ENCODE results near the gene PRAMEF11. TPM values are rescaled to one million over a fixed set of nuclear protein-coding genes. Genes with fewer than 3 reads are reported as not detected.
"Not testable (repeated sequence)": the region's sequence is repeated elsewhere in the genome, so short reads cannot be mapped to it uniquely, and the experiment has no call there.

The PRAMEF11 gene
- total RNA-seq, 2 experiments from 2014 or later = not detected

DNA sequence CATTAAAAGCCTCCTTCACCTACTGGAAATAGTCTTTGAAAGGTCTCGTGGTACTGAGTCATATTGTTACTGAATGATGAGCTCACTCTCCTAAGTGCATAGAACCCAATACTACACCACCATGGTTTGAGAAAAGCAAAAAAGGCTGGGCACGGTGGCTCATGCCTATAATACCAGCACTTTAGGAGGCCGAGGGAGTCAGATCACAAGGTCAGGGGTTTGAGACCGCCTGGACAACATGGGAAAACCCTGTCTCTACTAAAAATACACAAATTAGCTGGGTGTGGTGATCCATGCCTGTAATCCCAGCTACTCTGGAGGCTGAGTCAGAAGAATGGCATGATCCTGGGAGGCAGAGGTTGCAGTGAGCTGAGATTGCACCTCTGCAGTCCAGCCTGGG, 20.6 kb upstream of the PRAMEF11 start:
- Histone ChIP-seq H4K20me1 (ENCODE audit: insufficient read depth, low read length) (no peaks in the 10 kb centered on the region), H3K9me3 (ENCODE audit: low read length) (no peaks in the 10 kb centered on the region), H3K36me3 (ENCODE audit: insufficient read depth, low read length) (no peaks in the 10 kb centered on the region), H2AFZ (ENCODE audit: low read length) (no peak overlapping the region), H3K9me2 (ENCODE audit: insufficient read depth, low read length) (no peaks in the 10 kb centered on the region), H3K4me3 (ENCODE audit: low read depth, low read length, poor library complexity, severe bottlenecking) (no peak overlapping the region), H3K4me1 (ENCODE audit: insufficient read depth, low read length, poor library complexity, severe bottlenecking) (no peaks in the 10 kb centered on the region), H3K4me2 (ENCODE audit: low read length) (no peak overlapping the region), H3K79me2 (ENCODE audit: insufficient read depth, low read depth, low read length) (no peaks in the 10 kb centered on the region), H3K27ac (ENCODE audit: low read depth, low read length, poor library complexity, severe bottlenecking) (no peak overlapping the region)
- DNase-seq (ENCODE audit: low spot score) = no peak
- no TSS peak for BruUV-seq (replicated peaks)
- no peak for TF ChIP-seq EZH2phosphoT487 (IDR thresholded peaks at IDR 0.05; ENCODE audit: borderline replicate concordance, low read depth, low read length)
- TF ChIP-seq, protein P1, sequence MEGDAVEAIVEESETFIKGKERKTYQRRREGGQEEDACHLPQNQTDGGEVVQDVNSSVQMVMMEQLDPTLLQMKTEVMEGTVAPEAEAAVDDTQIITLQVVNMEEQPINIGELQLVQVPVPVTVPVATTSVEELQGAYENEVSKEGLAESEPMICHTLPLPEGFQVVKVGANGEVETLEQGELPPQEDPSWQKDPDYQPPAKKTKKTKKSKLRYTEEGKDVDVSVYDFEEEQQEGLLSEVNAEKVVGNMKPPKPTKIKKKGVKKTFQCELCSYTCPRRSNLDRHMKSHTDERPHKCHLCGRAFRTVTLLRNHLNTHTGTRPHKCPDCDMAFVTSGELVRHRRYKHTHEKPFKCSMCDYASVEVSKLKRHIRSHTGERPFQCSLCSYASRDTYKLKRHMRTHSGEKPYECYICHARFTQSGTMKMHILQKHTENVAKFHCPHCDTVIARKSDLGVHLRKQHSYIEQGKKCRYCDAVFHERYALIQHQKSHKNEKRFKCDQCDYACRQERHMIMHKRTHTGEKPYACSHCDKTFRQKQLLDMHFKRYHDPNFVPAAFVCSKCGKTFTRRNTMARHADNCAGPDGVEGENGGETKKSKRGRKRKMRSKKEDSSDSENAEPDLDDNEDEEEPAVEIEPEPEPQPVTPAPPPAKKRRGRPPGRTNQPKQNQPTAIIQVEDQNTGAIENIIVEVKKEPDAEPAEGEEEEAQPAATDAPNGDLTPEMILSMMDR (conservative IDR thresholded peaks at IDR 0.05; ENCODE audit: low read length) = no peak
- ChIA-PET POLR2A (no interaction called here), CTCF (ENCODE audit: unreplicated experiment) (no interaction called here)
- intact Hi-C loops (cut with micrococcal nuclease; ENCODE audit: unreplicated experiment) = no loop called here

DNA sequence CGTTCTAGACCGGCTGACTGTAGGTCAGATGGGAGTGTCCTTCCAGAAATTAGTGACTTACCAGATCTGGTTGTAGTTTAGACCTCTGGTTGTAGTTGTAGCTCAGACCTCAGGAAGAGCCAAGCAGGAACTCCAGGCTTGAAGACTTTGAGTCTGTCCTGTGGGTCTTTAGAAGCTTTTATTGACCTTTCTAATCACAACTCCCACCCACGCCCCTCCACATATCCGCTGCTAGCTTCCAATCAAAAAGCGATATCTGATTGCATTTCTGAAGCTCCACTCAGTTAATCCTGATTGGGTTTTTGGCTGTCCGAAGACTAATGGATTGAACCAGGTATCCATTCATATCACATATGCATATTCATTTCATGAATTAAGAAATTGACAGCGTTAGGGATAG, 17.4 kb upstream of the PRAMEF11 start, which contains the start of gene HNRNPCL1:
Gene HNRNPCL1, minus strand, starts transcription at position 101 of the 400 bp plus-strand sequence. CDS start 431 bp downstream, outside the sequence.
- not testable (repeated sequence) for H3K9me3 ChIP-seq (ENCODE audit: low read length); H3K27ac ChIP-seq (ENCODE audit: low read depth, low read length, poor library complexity, severe bottlenecking)

DNA sequence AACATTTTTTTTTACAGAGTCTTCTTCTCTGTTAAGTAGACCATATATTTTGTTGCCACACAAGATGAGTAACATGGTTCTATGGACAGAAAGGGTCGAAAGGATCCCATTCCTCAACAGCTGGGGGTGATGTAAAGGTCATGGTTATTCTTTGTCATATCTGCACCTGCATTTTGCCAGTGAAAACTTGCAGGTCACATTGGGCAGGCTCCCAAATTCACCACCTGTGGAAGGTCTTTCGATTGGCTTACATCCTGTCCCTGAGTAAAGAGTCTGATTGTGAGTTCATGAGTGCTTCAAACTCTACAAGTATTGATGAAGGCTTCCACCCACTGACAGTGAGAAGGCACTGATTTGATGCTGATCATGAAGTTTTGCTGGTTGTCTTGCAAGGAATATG, 2.0 kb upstream of the PRAMEF11 start:
- H3K4me2 ChIP-seq (ENCODE audit: low read length); H3K4me3 ChIP-seq (ENCODE audit: low read depth, low read length, poor library complexity, severe bottlenecking); H3K27ac ChIP-seq (ENCODE audit: low read depth, low read length, poor library complexity, severe bottlenecking); DNase-seq (ENCODE audit: low spot score); H2AFZ ChIP-seq (ENCODE audit: low read length); H3K9me3 ChIP-seq (ENCODE audit: low read length); BruUV-seq (replicated peaks); intact Hi-C loops (cut with micrococcal nuclease; ENCODE audit: unreplicated experiment); H3K79me2 ChIP-seq (ENCODE audit: insufficient read depth, low read depth, low read length); CTCF ChIA-PET (ENCODE audit: unreplicated experiment); H3K4me1 ChIP-seq (ENCODE audit: insufficient read depth, low read length, poor library complexity, severe bottlenecking); H4K20me1 ChIP-seq (ENCODE audit: insufficient read depth, low read length); POLR2A ChIA-PET; H3K36me3 ChIP-seq (ENCODE audit: insufficient read depth, low read length); H3K9me2 ChIP-seq (ENCODE audit: insufficient read depth, low read length): not testable (repeated sequence)

More for the DNA sequence above, 17.4 kb upstream of the PRAMEF11 start, which contains the start of gene HNRNPCL1:
- H3K4me2 ChIP-seq (ENCODE audit: low read length); intact Hi-C loops (cut with micrococcal nuclease; ENCODE audit: unreplicated experiment); H2AFZ ChIP-seq (ENCODE audit: low read length); CTCF ChIA-PET (ENCODE audit: unreplicated experiment); H3K4me1 ChIP-seq (ENCODE audit: insufficient read depth, low read length, poor library complexity, severe bottlenecking); BruUV-seq (replicated peaks); H3K4me3 ChIP-seq (ENCODE audit: low read depth, low read length, poor library complexity, severe bottlenecking); H4K20me1 ChIP-seq (ENCODE audit: insufficient read depth, low read length); DNase-seq (ENCODE audit: low spot score); POLR2A ChIA-PET; H3K79me2 ChIP-seq (ENCODE audit: insufficient read depth, low read depth, low read length); H3K36me3 ChIP-seq (ENCODE audit: insufficient read depth, low read length); H3K9me2 ChIP-seq (ENCODE audit: insufficient read depth, low read length): not testable (repeated sequence)

DNA sequence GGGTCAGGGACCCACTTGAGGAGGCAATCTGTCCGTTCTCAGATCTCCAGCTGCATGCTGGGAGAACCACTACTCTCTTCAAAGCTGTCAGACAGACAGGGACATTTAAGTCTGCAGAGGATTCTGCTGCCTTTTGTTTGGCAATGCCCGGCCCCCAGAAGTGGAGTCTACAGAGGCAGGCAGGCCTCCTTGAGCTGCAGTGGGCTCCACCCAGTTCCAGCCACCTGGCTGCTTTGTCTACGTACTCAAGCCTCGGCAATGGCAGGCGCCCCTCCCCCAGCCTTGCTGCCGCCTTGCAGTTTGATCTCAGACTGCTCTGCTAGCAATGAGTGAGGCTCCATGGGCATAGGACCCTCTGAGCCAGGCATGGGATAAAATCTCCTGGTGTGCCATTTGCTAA, 12.1 kb downstream of the PRAMEF11 start:
- BruUV-seq (replicated peaks); H3K4me3 ChIP-seq (ENCODE audit: low read depth, low read length, poor library complexity, severe bottlenecking); H3K4me1 ChIP-seq (ENCODE audit: insufficient read depth, low read length, poor library complexity, severe bottlenecking); CTCF ChIA-PET (ENCODE audit: unreplicated experiment); H4K20me1 ChIP-seq (ENCODE audit: insufficient read depth, low read length); H3K79me2 ChIP-seq (ENCODE audit: insufficient read depth, low read depth, low read length); H3K27ac ChIP-seq (ENCODE audit: low read depth, low read length, poor library complexity, severe bottlenecking); DNase-seq (ENCODE audit: low spot score); H3K36me3 ChIP-seq (ENCODE audit: insufficient read depth, low read length); H3K9me2 ChIP-seq (ENCODE audit: insufficient read depth, low read length); intact Hi-C loops (cut with micrococcal nuclease; ENCODE audit: unreplicated experiment); H3K9me3 ChIP-seq (ENCODE audit: low read length); H2AFZ ChIP-seq (ENCODE audit: low read length); POLR2A ChIA-PET; H3K4me2 ChIP-seq (ENCODE audit: low read length): not testable (repeated sequence)

All from OCI-LY7 (cell line).